Stimulated activated CD4-positive, alpha-beta T cell treated with anti-CD3 and anti-CD28 coated beads, Interleukin-1b, Interleukin-23, amount 100 ng/mL, for 4 hours (primary cell): ENCODE data around the gene C17orf67.

Source experiments
- DNase-seq, 2 donors: peaks; one replicate each; pipeline ENCODE4 v3.0.0-alpha.2; 2020; ENCODE audit warnings: low read depth in 2 of 2

The C17orf67 gene

GRCh38 chr17:56833057-56833808, 487 bp downstream of the C17orf67 start:
- peak; percentile 37 to 51 for DNase-seq

- no peak for DNase-seq
These were observed 1.3 kb downstream of the C17orf67 start for GRCh38 chr17:56832446-56832845.

DNA sequence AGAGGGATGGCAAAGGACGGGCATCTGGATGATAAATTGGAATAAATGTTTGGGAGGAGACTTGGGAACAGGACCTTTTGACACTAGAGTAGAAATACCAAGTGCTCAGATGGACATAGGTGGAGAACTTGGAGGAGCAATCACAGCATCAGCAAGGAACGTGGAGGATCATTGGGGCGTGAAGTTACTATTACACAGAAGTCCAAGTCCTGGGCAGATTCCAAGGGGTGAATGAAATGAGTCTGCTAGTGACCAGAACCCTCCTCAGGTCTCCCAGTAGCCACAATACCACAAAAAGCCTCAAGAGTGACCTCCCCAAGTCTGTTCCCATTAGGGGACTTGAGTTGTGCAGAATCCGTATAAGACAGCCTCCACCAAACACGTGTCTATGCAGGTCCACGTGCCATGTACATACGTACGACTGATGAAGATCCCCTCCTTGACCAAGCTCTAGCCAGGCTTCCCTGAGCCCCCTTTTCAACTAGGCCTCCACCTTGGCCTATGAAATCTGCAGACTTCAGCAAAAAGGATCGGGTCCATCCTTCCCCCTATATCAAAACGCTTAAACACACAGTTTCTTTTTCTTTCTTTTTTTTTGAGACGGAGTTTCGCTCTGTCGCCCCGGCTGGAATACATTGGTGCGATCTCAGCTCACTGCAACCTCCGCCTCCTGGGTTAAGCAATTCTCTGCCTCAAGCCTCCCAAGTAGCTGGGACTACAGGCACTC, 2.2 kb downstream of the C17orf67 start:
- no peak for DNase-seq

GRCh38 chr17:56830726-56831368, 2.9 kb downstream of the C17orf67 start:
- no peak for DNase-seq

GRCh38 chr17:56826611-56827414, 6.9 kb downstream of the C17orf67 start:
- no peak for DNase-seq

DNA sequence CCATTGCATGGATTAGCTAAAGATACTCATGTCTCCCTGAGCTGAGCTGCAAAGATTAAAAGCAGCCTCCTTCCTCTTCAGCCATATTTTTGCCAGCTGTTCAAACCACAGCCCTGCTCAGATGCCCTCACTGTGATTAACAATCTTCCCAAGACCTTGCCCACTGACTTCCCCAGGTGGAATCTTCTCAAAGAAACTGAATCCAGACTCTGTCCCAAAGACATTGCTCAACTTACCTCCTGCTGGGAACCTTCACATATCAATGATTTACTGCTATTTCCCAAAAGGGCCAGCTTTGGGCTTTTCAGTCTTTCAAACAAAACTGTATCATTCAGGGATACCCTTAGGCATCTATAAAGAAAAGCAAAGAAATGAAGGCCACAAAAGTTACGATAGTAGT, 9.2 kb downstream of the C17orf67 start:
- DNase-seq = no peak

- DNase-seq = no peak
These were observed 9.9 kb downstream of the C17orf67 start for GRCh38 chr17:56823848-56824247.

- no peak for DNase-seq
These were observed 11.0 kb downstream of the C17orf67 start for GRCh38 chr17:56822725-56823124.

DNA sequence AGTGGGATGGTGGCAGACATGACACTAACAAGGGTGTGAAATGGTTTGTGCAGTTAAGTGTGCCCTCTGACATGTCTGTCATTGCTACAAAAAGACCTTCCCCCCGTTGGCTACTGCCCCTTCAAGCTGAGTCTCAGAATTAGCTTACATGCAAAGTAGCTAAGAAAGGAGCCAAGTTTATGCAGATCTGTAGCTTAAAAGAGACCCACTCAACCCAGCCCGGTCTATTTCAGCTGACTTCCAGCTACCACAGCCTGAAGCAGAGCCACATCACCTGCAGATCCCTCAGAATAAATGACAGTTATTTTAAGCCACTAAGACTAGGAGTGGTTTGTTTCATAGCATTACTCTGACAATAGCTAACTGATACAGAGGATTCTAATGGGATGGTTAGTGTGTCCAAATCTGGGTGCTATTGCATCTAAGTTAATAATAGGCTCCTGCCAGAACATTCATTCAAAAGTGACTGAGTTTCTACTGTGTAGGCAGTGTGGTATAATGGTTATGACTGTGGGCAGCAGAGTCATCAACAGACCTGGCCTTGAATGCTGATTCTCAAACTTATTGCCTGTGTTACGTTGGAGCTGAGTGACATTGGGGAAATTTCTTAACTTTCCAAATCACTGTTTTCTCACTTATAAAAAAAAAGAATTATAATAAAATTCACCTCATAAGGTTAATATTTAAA, 11.7 kb downstream of the C17orf67 start:
- DNase-seq = no peak

DNA sequence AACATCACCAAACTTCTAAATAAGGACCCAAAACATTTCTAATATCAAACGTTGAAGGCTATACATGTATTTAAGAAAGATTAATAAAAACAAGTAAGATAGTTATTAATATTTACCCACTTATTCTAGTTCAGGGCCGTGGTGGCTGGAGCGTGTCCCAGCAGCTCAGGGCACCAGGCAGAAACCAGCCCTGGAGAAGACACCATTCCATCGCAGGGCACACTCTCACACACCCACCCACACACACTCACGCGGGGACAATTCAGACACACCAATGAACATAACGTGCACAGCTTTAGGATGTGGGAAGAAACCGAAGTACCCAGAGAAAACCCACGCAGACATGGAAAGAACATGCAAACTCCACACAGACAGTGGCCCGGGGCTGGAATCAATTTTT, 13.5 kb downstream of the C17orf67 start:
- no peak for DNase-seq

GRCh38 chr17:56819431-56820145, 14.1 kb downstream of the C17orf67 start:
- peak; percentile 34 to 81 for DNase-seq

DNA sequence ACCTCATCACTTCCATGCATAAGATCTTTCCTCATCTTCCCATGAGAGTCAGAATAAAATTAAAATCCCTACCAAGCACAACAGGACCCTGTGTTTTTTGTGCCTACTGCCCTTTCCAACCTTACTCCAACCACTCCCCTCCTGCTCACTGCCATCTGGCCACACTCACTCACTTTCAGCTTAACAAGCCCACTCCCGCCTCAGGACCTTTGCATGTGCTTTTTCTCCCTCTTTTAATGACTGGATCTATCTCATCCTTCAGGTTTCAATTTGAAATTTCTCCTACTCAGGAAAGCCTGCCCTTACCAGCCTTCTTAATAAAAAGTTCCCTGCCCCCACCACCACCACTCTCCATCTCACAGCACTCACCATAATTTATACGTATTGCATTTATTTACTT, 14.7 kb downstream of the C17orf67 start:
- no peak for DNase-seq

- no peak for DNase-seq
These were observed 16.7 kb downstream of the C17orf67 start for GRCh38 chr17:56817066-56817465.

GRCh38 chr17:56815711-56816110, 18.0 kb downstream of the C17orf67 start:
- DNase-seq = no peak

- no peak for DNase-seq
These were observed 20.8 kb downstream of the C17orf67 start for GRCh38 chr17:56812901-56813388.

GRCh38 chr17:56810891-56811775, 22.6 kb downstream of the C17orf67 start:
- no peak for DNase-seq

- DNase-seq = no peak
These were observed 23.4 kb downstream of the C17orf67 start for GRCh38 chr17:56810343-56810742.

GRCh38 chr17:56809820-56810179, 23.9 kb downstream of the C17orf67 start:
- no peak for DNase-seq

GRCh38 chr17:56809106-56809819, 24.5 kb downstream of the C17orf67 start:
- no peak for DNase-seq
